Right forelimb (tissue), 1 donor: ENCODE measurements around the gene SMYD1.
"Not testable (repeated sequence)": the region's sequence is repeated elsewhere in the genome, so short reads cannot be mapped to it uniquely, and the experiment has no call there.

Experiments
- DNase-seq: peaks from one replicate; pipeline ENCODE4 v3.0.0-alpha.2; 2018

SMYD1 gene

DNA sequence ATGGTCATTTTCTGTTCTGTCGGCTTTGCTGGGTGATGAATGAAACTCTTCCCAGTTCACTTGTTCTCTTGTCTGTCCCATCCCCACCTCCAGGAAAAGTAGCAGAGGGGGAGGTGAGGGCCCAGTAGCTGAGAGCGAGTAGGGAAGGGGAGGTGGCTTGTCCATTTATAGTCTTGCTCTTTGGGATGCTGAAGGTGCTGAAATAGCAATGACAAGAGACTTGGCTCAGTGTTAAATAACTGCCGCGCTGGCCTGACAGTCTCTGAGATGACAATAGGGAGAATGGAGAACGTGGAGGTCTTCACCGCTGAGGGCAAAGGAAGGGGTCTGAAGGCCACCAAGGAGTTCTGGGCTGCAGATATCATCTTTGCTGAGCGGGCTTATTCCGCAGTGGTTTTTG, at the start of gene SMYD1:
Gene SMYD1 (plus strand): TSS at position 228 of the 400 bp plus-strand sequence. CDS start 40 bp downstream, at position 268.
- no peak for DNase-seq

DNA sequence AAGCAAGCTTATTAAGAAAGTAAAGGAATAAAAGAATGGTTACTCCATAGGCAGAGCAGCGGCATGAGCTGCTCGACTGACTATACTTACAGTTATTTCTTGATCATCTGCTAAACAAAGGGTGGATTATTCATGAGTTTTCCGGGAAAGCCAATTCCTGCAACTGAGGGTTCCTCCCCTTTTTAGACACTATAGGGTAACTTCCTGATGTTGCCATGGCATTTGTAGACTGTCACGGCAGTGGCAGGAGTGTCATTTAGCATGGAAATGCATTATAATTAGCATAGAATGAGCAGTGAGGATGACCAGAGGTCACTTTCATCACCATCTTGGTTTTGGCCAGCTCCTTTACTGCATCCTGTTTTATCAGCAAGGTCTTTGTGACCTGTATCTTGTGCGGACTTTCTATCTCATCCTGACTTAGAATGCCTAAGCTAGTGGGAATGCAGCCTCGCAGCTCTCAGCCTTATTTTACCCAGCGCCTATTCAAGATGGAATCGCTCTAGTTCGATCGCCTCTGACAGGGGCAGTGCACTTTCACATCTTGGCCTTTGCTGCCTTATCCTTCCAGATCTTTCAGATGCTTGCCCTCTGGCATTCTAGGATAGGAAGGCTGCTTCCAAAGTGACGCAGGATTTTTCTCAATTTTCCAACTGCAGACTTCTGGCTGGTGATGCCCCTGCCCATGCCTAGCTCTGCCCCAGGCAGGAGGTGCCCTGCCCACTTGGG, 49.4 kb upstream of the SMYD1 start:
- not testable (repeated sequence) for DNase-seq

DNA sequence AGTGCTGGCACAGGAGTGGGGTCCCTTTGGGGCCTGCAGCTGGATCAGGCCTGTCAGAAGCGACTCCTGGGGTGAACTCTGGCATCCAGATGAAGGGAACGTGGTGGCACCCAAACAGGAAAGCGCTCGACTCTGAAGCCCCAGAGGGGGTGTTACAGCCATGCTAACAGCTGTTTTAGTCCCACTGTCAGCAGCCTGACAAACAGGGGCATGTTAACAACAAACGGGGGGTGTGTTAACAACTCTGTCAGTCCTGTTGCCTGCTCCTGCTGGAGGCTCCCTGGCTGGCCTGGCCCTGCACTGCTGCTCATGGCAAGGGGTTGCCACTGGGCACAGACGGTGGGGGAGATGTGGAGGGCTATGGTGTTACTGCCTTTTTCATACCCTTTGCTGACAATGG, 48.7 kb upstream of the SMYD1 start:
- no peak for DNase-seq

DNA sequence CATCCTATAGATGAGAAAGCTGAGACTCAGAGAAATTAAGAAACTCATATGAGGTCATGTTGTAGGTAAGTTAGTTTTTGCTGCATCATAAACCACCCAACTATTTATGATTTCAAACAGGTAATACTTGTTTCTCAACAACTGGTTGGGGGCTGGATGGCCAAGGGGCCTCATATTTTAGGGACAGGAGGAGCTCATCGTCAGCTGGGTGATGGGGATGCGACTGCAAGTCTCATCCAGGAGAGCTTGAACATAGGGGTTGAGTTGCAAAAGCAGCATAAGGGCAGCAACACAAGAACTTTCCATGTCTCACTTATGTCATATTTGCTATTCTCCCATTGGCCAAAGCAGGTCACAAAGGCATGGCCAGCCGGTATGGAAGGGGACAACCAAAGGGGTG, 47.6 kb upstream of the SMYD1 start:
- DNase-seq: no peak

DNA sequence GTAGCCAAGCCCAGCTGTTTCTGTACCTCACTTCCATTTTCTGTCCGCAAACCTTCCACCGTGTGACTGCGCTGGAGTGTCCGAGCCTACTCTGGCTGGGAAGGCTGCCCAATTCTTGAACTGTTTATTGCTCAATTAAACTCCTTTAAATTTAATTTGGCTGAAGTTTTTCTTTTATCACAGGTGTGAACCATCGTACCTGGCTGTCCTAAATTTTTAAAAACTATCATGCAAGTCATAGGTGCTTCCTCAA, 45.0 kb upstream of the SMYD1 start:
- DNase-seq: no peak

DNA sequence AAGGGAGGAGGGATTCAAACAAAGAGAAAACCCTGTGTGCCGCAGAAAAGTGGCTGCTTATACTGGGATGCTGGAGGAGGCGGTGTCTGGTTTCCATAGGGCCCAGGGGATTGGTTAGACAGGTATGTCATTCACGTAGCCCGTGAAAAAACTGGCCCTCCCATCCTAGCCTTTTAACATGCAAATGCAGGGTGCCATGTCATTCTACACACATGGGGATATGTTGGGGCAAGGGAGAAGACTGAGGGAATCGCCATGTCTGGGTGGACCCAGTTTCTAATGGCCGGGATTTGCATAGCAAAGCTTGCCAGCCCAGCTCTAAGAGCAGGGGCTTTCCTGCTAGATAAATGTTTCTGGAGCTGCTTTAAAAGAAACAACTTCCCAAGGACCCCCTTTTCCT, 43.1 kb upstream of the SMYD1 start:
- DNase-seq: no peak

DNA sequence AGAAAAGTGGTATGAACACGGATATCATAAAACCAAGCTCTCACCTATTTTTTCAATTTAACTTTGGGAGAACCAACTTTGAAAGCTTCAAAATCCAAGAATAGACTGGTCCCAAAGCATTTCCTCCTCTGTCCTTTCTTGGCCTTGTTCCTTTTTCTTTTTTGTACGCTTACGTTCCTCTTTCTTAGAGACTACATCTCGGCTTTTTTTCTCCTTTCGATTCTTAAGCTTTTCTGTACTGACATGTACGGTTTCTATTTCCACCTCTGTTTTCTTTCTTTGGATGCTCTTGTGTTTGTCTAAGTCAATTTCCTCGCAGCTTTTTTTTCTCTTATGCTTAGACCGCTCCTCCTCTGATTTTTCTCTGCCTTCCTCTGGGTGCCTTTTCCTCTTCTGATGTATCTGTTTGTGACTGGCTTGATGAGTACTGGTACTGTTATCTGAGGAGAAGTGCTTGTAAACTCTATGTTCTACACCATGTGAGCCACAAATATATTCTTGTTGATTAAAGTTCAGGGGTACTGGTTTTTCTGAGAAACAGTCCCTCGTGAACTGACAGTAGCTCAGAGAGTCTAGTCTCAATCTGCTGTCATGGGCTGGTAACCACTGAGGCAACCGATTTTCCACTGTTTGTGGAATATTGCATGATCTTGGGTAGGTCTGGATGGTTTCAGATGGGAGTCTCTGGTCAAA, 39.8 kb upstream of the SMYD1 start:
- no peak for DNase-seq

DNA sequence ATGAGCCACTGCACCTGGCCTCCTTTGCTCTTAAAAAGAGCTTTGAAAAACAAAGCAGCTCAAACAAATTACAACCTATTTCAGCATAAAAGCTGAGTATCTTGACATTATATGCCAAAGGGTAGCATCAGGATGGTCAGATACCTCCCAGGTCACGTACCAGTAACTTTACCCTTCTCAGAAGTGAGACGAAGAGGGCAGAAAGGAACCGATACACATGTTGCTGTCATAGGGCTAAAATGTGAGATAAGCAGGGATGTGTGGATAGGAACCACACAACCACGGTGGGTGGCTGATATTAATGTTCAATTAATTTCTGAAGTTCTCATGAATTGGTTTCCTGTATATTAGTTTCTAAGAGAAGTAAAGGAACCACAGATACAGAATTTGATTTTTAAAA, 38.7 kb upstream of the SMYD1 start:
- DNase-seq: no peak

DNA sequence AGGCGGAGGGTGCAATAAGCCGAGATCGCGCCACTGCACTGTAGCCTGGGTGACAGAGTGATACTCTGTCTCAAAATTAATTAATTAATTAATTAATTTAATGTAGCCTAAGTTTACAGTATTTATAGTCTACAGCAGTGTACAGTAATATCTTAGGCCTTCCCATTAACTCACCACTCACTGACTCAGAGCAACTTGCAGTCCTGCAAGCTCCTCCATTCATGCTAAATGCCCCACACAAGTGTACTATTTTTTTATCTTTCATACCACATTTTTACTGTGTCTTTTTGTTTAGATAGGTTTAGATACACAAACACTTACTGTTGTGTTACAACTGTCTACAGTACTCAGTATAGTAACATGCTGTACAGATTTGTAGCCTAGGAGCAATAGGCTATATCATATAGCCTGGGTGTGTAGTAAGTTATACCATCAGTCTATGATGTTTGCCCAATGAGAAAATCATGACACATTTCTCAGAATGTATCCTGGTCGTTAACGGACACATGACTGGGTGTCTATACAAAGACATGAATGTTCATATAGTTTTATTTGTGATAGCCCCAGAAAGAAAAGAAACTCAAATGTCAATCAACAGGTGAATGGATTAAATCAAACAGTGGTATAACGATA, 35.4 kb upstream of the SMYD1 start:
- DNase-seq: no peak

DNA sequence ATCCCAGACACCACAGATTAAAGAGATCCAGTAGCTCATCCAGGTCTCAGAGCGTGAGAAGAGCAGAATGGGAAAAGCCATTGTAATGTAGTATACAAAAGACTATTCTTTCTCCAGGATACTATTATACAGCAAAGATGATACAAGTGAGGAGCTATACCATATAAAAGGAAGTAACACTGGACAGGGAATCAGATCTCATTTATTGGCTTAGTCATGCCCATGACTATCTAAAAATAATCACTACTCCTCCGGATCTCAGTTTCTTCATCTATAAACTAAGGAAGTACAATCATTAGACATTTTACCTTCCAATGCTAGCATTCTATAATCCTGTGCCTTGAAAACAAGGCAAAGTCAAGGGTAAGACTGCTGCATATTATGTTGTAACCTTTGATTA, 31.4 kb upstream of the SMYD1 start:
- no peak for DNase-seq

DNA sequence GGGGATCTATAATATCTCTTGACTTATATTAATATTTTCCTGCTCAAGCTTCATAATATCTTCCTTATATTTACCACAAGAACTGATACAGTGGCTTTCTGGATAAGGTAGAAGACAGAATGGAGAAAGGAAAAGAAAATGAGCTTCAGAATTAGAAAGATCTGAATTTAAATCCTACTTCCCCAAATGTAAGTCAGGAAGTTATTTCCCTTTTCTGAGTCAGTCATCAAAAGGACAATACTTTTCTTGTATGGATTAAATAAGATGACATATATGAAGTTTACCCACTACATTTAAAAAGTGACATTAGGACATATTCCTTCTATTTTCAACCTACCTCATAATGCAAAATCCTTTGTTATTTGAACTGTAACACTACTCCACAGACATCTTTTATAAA, 31.0 kb upstream of the SMYD1 start:
- no peak for DNase-seq

DNA sequence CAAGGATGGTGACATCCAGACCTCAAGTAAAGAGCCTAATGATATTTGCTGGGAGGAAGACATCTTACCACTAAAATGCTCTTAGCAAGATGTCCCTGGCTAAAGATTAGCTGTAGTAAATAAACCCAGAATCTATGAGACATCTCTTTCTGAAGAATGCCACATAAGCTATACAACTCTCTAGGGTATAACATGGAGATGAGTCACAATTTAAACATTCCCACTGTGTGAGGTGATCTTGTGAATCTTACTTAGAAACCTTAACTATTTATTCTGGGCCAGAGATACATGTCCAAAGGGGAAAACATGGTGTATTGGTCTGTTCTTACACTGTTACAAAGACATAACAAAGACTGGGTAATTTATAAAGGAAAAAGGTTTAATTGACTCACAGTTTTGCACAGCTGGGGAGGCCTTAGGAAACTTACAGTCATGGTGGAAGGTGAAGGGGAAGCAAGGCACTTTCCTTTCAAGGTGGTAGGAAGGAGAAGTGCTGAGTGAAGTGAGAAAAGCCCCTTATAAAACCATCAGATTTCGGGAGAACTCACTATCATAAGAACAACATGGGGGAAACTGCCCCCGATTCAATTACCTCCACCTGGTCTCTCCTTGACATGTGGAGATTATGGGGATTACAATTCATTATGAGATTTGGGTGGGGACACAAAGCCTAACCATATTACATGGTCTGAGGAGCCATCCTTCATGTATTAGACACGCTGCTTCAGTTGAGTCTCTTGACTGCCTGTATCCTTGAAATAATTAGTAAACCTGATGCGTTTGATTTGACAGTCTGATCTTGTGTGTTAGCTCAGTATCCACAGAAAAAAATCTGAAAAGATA, 29.1 kb upstream of the SMYD1 start:
- no peak for DNase-seq

DNA sequence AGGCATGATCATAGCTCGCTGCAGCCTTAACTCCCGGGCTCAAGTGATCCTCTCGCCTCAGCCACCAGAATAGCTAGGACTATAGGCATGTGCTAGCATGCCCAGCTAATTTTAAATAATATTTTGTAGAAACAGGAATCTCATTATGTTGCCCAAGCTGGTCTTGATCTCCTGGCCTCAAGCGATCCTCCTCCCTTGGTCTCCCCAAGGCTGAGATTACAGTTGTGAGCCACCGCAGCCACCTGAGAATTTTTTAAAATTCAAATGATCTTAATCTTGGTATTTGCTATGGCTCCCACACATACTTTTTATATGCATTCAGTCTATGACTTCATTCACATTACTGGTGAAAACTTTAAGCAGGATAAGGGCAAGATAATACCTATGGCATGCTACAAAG, 25.1 kb upstream of the SMYD1 start:
- no peak for DNase-seq

DNA sequence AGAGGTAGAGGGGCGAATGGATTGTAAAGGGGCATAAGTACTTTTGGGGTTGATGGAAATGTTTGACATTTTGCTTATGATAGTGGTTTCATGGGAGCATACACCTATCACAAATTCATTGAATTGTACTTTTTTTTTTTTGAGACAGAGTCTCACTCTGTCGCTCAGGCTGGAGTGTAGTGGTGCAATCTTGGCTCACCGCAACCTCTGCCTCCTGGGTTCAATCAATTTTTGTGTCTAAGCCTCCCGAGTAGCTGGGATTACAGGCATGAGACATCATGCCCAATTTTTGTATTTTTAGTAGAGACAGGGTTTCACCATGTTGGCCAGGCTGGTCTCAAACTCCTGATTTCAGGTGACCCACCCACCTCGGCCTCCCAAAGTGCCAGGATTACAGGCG, 22.1 kb upstream of the SMYD1 start:
- DNase-seq: not testable (repeated sequence)

DNA sequence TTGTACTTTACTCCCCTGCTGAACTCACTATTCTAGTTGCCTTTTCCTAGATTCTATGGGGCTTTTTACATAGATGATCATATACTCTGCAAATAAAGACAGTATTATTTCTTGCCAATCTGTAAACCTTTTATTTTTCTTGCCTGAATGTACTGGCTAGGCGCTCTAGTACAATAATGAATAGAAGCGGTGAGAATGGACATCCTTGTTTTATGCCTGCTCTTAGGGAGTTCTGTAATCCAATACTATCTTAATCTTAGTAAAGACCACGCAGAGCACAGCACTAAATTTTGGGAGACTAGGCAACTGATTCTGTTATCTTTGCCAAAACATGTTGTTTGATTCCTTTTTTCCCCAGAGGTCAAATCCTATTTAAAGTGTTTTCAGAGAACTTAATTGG, 19.1 kb upstream of the SMYD1 start:
- DNase-seq: no peak

DNA sequence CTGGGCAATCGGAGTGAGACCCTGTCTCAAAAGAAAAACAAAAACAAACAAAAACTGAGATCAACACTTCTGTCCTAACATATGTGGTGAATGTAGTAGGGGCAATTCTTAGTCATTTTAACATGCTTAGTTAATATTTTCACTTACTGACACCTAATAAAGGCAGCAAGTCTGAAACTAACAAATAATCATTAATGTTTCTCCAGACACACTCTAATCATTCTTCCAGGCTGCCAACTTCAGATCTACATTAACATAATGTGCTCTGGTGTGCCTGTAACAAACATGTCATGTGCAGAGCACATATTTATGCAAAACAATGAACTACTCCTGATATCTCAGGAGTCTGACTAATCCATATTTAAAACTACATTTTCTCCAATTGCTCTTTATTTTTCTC, 18.0 kb upstream of the SMYD1 start:
- DNase-seq: no peak

DNA sequence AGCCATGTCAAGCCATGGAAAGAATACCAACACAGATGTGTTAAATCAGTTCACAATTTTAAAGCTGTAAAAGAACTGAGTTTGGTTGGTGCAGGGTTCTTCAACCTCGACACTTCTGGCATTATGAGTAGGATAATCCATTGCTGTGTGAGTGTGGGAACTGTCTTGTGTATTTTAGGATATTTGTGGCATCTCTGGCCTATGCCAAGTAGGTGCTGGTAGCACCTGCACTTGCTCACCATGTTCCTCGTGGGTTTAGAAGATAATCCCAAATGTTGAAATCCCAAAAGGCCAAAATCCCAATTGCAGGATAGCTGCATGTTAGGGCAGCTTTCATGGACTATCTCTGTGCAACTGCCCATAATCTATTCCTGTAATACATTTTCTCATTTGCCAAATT, 15.8 kb upstream of the SMYD1 start:
- DNase-seq: no peak

DNA sequence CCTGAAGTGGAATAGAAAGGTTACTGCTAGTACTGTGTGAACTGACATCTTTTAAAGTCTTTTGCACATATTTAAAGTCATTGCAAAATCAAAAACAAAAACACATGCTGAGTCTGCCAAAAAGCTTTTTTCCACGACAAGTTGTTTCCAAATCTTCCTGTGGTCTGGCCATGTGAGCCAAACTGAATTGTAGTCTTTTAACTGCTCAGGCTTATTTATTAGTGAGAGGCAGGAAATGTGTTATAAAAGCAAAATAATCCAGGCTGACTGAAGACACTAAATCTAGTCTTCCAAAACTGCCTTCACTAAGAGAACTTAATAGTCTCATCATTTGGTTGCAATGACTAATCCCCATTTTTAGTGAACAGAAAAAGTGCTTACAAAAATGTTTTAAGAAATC, 14.3 kb upstream of the SMYD1 start:
- DNase-seq: no peak

DNA sequence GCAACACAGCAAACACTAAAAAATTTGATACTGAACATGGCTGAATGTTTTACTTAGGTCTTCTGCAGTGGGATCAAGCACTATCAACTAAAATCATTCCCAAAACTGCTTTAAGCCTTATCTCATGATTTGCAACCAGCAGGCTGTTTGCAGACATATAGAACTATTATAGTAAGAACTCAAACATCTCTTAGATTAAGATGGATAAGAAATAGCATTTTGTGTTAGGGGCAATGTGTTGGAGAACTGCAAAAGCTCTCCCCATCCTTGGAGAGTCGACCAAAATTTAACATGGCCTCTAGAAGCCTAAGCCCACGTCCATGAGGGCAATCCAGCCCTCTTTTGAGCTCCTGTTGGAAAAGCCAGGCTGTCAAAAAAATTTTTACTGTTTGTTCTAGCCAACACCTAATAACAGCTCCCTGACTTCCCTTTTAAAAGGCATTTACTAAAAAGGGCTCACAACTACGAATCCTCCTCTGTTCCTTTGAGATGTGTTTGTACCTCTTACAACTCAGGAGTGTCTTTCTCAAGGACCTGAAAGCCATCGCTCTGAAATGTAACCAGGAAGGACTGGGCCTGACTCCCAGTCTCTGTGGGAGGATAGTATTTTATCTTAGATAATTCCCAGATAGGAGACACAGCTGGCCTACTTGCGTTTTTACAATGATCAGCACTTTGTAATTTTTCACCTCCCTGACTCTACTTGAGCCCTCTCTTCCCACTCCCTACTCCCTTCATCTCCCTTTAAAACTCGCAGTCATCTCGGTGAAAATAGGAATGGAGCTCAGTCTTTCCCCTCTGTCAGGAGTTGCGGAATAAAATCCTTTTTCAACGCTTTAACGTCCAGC, 13.5 kb upstream of the SMYD1 start:
- no peak for DNase-seq

DNA sequence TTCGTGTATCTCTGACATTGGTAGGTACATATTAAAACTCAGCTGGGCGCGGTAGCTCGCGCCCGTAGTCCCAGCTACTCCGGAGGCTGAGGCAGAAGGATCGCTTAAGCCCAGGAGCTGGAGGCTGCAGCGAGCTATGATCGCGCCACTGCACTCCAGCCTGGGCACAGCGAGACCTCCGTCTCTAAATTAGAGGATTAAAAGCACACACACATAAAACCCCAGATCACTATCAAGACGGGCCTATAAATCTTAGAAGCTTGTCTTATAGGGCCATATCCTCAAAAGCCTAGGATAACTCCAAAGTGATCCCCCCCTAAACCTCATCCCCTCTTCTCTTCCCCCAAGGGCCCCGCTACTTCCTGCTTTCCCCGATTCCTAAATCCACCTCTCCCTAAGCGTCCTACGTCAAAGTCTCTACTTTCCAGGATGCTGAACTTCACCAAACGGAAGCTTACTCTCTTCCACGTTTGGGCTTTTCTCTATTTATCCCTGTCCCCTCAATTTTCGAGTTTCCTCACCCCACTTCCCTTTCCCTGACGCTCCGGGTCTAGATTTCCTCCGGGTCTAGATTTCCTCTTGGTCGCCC, 12.7 kb upstream of the SMYD1 start:
- DNase-seq: no peak

DNA sequence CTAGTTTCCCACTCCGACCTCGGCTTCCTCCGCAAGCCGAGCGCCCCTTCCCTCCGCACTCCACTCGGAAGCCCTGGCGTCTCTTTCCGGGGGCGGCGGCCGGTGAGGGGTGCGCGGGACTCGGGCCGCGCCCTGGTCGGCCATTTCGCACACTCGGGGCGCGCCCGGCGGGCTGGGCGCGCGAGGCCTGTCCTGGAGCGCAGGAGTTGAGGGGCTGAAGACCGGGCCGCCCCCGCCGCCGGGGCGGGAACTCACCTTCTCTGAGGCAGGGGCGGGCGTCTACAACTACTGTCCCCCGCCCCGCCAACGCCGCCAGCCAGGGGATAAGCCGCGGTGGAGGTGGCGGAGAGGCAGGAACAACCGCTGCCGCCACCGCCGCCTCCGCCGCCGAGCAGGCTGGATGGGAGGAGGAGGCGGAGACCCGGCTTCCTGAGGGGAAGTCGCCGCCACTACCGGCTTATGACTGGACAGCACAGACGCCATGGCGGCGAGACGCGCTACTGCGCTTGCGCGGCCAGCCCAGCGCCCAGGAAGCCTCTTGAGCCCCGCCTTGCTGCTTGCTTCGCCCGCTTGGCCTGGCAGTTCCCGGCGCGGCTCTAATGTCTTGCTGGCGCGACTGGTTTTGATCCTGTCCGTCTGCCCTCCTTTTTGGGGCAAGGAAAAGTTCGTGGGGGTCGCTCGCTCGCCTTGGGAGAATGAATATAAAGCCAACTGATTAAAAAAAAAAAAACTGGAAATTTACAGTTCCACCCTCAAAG, 12.1 kb upstream of the SMYD1 start, which contains the start of gene KRCC1:
Gene KRCC1 (minus strand): TSS at position 413 of the 758 bp plus-strand sequence. CDS start 27,220 bp downstream, outside the sequence.
- peak; percentile 92 for DNase-seq
